Natural killer cell (primary cell): ENCODE results near the gene ATXN1. TPM values are rescaled to one million over a fixed set of nuclear protein-coding genes. Genes with fewer than 3 reads are reported as not detected.

Source experiments
- ATAC-seq, 3 donors: fragments of 150-1000 bp in 2 of 3; fragments of 200-7000 bp in 1 of 3; cut with Tn5 transposase; 1 replicate in 1 of 3; 2 replicates in 2 of 3; pipeline ENCODE4 v1.10.0; 2021; ENCODE audit warnings: mild to moderate bottlenecking in 2 of 3, moderate library complexity in 2 of 3
- DNase-seq, 2 donors: peaks; one replicate each; pipeline versions ENCODE4 v3.0.0 to v3.0.0-alpha.2; 2013 to 2021; ENCODE audit warnings: mixed read lengths in 1 of 2
- H3K27ac ChIP-seq: one replicate; pipeline ENCODE4 v1.5.1; 2013; ENCODE audit warnings: mild to moderate bottlenecking, low read length
- H3K27me3 ChIP-seq: one replicate; pipeline ENCODE4 v1.6.1; 2013; ENCODE audit warnings: low read length; ENCODE audit not compliant: control insufficient read depth, insufficient read depth
- H3K36me3 ChIP-seq: one replicate; pipeline ENCODE4 v1.6.1; 2013; ENCODE audit warnings: low read length; ENCODE audit not compliant: control insufficient read depth, insufficient read depth
- H3K4me1 ChIP-seq: one replicate; pipeline ENCODE4 v1.6.1; 2013; ENCODE audit warnings: low read length; ENCODE audit not compliant: control insufficient read depth, insufficient read depth
- H3K4me3 ChIP-seq: one replicate; pipeline ENCODE4 v1.5.1; 2013; ENCODE audit warnings: low read length
- H3K9me3 ChIP-seq: one replicate; pipeline ENCODE4 v1.6.1; 2013; ENCODE audit warnings: low read length; ENCODE audit not compliant: control insufficient read depth, insufficient read depth
- H3K27ac Mint-ChIP-seq, 2 donors: one replicate each; pipeline ENCODE4 v1.8.0; 2022; ENCODE audit warnings: mild to moderate bottlenecking in 2 of 2, mixed read lengths in 2 of 2, moderate library complexity in 1 of 2
- H3K27me3 Mint-ChIP-seq, 2 donors: one replicate each; pipeline ENCODE4 v1.8.0; 2022; ENCODE audit warnings: low read depth in 2 of 2, mixed read lengths in 2 of 2
- H3K36me3 Mint-ChIP-seq: one replicate; pipeline ENCODE4 v1.8.0; 2022; ENCODE audit warnings: mixed read lengths
- H3K4me1 Mint-ChIP-seq, 2 donors: one replicate each; pipeline ENCODE4 v1.8.0; 2022; ENCODE audit warnings: mixed read lengths in 2 of 2
- H3K4me3 Mint-ChIP-seq: one replicate; pipeline ENCODE4 v1.8.0; 2022; ENCODE audit warnings: mild to moderate bottlenecking, moderate library complexity, mixed read lengths
- H3K9me3 Mint-ChIP-seq, 2 donors: one replicate each; pipeline ENCODE4 v1.8.0; 2022; ENCODE audit warnings: mixed read lengths in 2 of 2
- WGBS: methylation state at CpG from one replicate; pipeline ENCODE4 v1.1.7; 2013; ENCODE audit warnings: missing lambda C conversion rate; ENCODE audit not compliant: insufficient coverage; 5-methylcytosine and 5-hydroxymethylcytosine counted together
- intact Hi-C: fragments of 100-400 bp; cut with micrococcal nuclease; formaldehyde crosslinking; loops from one replicate; pipeline ENCODE4 v1.14.2; 2022
- total RNA-seq, 4 donors: library from RNA; stranded (reverse); fragments of 120-200 nt in 1 of 4; gene quantifications; one replicate each; pipeline versions ENCODE4 v1.2.3 to v1.2.4, GENCODE V29; 2013 to 2022
- TF ChIP-seq, protein P1 (sequence below): fragments of 200-600 bp; IDR thresholded peaks from one replicate; pipeline ENCODE4 v1.8.0; 2022; ENCODE audit warnings: antibody characterized with exemption

ATXN1 gene
- total RNA-seq, 3 donors from 2014 or later (not counting 1 experiment from before 2014, with no cell fraction given) = 90.4 to 120 (median 97.9) TPM

DNA sequence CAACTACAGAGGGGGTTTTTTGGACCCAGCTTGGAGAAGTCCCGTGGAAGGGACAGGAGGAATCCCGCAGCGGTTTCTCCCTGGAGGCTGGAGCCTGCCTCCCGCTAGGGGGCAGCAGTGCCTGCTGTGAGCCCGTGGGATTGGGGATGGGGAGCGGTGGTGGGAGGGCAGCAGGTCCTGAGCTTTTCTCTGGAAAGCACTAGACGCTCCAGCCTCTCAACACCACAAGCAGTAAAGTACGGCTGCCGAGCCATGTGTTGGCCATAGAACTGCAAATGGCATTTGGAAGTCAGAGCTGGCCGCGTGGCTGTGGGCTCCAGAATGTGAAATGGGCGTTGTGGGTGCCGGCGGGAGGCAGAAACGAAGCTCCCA, 475.1 kb downstream of the ATXN1 start:
- intact Hi-C loops = no loop called here
- no peak overlapping the region for H3K4me3 ChIP-seq
- no peak overlapping the region for H3K27ac ChIP-seq
- no peaks in the 10 kb centered on the region for H3K9me3 ChIP-seq
- H3K4me1 ChIP-seq = peaks cover 10% of the 10 kb centered on the region
- TF ChIP-seq, protein P1, sequence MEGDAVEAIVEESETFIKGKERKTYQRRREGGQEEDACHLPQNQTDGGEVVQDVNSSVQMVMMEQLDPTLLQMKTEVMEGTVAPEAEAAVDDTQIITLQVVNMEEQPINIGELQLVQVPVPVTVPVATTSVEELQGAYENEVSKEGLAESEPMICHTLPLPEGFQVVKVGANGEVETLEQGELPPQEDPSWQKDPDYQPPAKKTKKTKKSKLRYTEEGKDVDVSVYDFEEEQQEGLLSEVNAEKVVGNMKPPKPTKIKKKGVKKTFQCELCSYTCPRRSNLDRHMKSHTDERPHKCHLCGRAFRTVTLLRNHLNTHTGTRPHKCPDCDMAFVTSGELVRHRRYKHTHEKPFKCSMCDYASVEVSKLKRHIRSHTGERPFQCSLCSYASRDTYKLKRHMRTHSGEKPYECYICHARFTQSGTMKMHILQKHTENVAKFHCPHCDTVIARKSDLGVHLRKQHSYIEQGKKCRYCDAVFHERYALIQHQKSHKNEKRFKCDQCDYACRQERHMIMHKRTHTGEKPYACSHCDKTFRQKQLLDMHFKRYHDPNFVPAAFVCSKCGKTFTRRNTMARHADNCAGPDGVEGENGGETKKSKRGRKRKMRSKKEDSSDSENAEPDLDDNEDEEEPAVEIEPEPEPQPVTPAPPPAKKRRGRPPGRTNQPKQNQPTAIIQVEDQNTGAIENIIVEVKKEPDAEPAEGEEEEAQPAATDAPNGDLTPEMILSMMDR = no peak
- no peaks in the 10 kb centered on the region for H3K36me3 ChIP-seq
- peaks cover 15% of the 10 kb centered on the region in 2 donors for H3K4me1 Mint-ChIP-seq
- peak in 1 of 2 donors; percentile 51 for DNase-seq
- no peak overlapping the region for H3K4me3 Mint-ChIP-seq
- no peaks in the 10 kb centered on the region for H3K9me3 Mint-ChIP-seq
- ATAC-seq = no peak
- H3K27me3 Mint-ChIP-seq = peaks cover 0 to 8% of the 10 kb centered on the region in 2 donors
- no peaks in the 10 kb centered on the region for H3K36me3 Mint-ChIP-seq
- H3K27me3 ChIP-seq = no peaks in the 10 kb centered on the region
- 90% methylated on average over 15 of the region's 15 CpGs for WGBS
- no peak overlapping the region for H3K27ac Mint-ChIP-seq

DNA sequence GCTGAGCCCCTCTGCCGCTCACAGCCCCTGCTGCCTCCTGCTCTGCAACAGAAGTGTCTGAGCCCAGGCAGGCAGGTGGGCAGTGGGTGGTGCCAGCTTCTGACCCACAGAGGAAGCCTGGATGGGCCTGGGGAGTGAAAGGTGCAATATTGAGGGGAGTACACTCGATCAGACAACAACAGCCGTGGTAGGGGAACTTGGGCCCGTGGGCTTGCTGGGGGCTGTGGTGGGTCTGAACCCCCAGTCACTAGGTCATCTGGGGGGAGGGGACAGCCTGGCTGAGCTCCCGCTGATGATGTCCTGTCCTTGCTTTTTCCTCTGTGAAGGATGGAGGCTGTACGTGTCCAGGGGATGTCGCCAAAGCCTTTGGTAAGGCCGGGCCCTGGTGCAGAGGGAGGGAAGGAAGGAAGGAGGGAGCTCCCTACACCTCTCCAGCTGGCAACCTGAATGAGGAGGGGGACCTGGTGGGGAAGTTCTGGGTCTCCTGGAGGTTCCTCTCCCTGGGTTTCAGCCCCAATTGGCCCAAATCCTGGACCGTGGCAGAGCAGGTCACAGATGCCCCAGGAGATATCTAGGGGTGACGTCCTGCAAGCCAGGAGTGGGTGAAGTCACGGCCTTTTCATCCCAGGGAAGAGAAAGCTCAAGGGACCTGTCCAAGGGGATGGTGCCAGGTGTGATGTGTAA, 475.7 kb downstream of the ATXN1 start:
- TF ChIP-seq, protein P1 = no peak
- H3K27me3 Mint-ChIP-seq = peaks cover 0 to 8% of the 10 kb centered on the region in 2 donors
- H3K27me3 ChIP-seq = no peaks in the 10 kb centered on the region
- intact Hi-C loops = no loop called here
- no peaks in the 10 kb centered on the region for H3K36me3 Mint-ChIP-seq
- no peaks in the 10 kb centered on the region for H3K9me3 ChIP-seq
- H3K36me3 ChIP-seq = no peaks in the 10 kb centered on the region
- peak overlapping the region in 1 of 2 donors; percentile 21 for H3K27ac Mint-ChIP-seq
- no peak overlapping the region for H3K4me3 ChIP-seq
- no peaks in the 10 kb centered on the region for H3K9me3 Mint-ChIP-seq
- WGBS = 80% methylated on average over 11 of the region's 11 CpGs
- DNase-seq (no peak), ATAC-seq (no peak)
- peaks cover 10% of the 10 kb centered on the region for H3K4me1 ChIP-seq
- no peak overlapping the region for H3K4me3 Mint-ChIP-seq
- no peak overlapping the region for H3K27ac ChIP-seq
- peaks cover 15% of the 10 kb centered on the region in 2 donors for H3K4me1 Mint-ChIP-seq

DNA sequence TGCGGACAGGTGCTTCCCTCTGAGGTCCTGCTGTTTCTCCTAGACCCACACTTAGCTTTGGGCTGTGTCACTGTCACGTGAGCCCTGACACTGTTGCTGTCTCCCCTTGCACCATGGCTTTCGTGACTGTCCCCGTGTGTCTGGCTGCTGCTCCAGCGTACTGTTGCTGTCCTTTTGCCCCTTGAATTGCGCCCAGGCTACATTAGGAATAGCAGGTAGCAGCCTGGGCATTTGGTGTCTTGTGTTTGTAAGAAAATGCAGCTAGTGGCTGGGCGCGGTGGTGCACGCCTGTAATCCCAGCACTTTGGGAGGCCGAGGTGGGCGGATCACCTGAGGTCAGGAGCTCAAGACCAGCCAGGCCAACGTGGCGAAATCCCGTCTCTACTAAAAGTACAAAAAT, 476.8 kb downstream of the ATXN1 start:
- Mint-ChIP-seq H3K4me1 (peaks cover 15% of the 10 kb centered on the region in 2 donors), H3K27me3 (peaks cover 0 to 4% of the 10 kb centered on the region in 2 donors), H3K27ac (no peak overlapping the region), H3K9me3 (no peaks in the 10 kb centered on the region), H3K4me3 (no peak overlapping the region), H3K36me3 (no peaks in the 10 kb centered on the region)
- Histone ChIP-seq H3K4me1 (peaks cover 10% of the 10 kb centered on the region), H3K27ac (no peak overlapping the region), H3K9me3 (no peaks in the 10 kb centered on the region), H3K27me3 (no peaks in the 10 kb centered on the region), H3K36me3 (no peaks in the 10 kb centered on the region), H3K4me3 (no peak overlapping the region)
- WGBS = 95% methylated on average over 14 of the region's 14 CpGs
- intact Hi-C loops = no loop called here
- DNase-seq = no peak
- TF ChIP-seq, protein P1 = no peak
- ATAC-seq = no peak

DNA sequence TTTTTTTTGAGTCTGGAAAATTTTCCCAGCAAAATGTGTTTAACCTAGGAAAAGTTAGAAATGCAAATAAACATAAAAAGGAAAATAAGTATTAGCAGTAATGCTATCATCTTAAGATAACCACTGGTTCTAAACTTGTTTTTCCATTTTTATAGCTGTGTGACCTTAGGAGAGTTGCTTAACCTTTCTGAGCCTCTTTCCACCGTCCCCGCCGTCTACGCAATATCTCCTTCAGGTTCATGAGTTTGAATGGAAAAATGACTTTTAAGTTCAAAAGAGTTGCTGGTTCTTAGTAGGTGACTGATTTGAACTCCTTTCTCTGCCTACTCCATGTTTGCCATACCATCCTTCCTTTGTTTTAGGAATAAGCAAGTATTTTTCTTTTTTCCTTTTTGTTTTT, 478.9 kb downstream of the ATXN1 start:
- no peaks in the 10 kb centered on the region for H3K9me3 Mint-ChIP-seq
- intact Hi-C loops = no loop called here
- Histone ChIP-seq H3K4me1 (peaks cover 10% of the 10 kb centered on the region), H3K27ac (no peak overlapping the region), H3K27me3 (no peaks in the 10 kb centered on the region), H3K9me3 (no peaks in the 10 kb centered on the region), H3K36me3 (no peaks in the 10 kb centered on the region), H3K4me3 (no peak overlapping the region)
- WGBS = 100% methylated on average over 4 of the region's 4 CpGs
- H3K27me3 Mint-ChIP-seq = peaks cover 0 to 4% of the 10 kb centered on the region in 2 donors
- no peaks in the 10 kb centered on the region for H3K36me3 Mint-ChIP-seq
- TF ChIP-seq, protein P1 = no peak
- ATAC-seq (no peak), DNase-seq (no peak)
- H3K27ac Mint-ChIP-seq = no peak overlapping the region
- peaks cover 15% of the 10 kb centered on the region in 2 donors for H3K4me1 Mint-ChIP-seq
- H3K4me3 Mint-ChIP-seq = no peak overlapping the region
